Measurements from ENCODE around the gene WDR81. TPM values are rescaled to one million over a fixed set of nuclear protein-coding genes. Genes with fewer than 3 reads are reported as not detected.
"Not testable (repeated sequence)": the region's sequence is repeated elsewhere in the genome, so short reads cannot be mapped to it uniquely, and the experiment has no call there.

WDR81 gene
- polyA plus RNA-seq, 2 of the 4 experiments (the other 2 are of a cell fraction), result 4.9 to 26.8 TPM

DNA sequence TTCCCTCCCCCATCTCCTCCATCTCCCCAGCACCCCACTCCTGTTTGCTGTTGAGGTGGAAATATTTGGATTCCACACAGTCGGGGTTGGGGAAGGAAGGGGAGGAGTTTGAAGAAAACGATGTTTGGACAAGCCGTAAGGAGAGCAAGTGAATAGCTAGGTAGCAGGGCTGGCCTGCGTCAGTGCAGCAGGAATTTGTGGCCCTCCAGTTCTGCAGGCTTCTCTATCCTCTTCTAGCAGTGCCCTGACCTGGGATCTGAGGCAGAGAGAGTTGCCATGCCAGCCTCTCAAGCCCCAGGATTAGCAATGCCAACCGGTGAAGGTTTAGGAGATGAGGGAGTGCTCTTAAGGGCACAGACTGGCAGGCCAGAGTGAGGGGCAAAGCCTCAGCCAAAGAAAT, 26.8 kb upstream of the WDR81 start:
- H3K4me3 ChIP-seq, result no peak overlapping the region
- WGBS (ENCODE audit: missing lambda C conversion rate), result 36% methylated on average over 5 of the region's 5 CpGs
- CTCF ChIA-PET, result interaction anchor here (1.0 to 2.2 kb wide), 2 partner anchors 28 to 49 kb away, joined by 3 to 6 read pairs; partner anchors contain the start of gene RILP
- no peak for FAIRE-seq
- DNase-seq (ENCODE audit: low read depth in 1 of 2, low spot score in 1 of 2), result no peak
- H3K4me1 ChIP-seq, result 0 out of 3 replicates have a peak, but pooled peaks cover 5% of the 10 kb centered on the region
- no peak overlapping the region for H3K27ac ChIP-seq
- H3K4me2 ChIP-seq, result no peak overlapping the region
- no peaks in the 10 kb centered on the region for H3K9me3 ChIP-seq
- no peak for TF ChIP-seq ZSCAN20 (CRISPR knock-in tag; IDR thresholded peaks at IDR 0.05)
- no peak for TF ChIP-seq POLR2A (IDR thresholded peaks at IDR 0.05; ENCODE audit: low read length)
- TF ChIP-seq ESRRA (IDR thresholded peaks at IDR 0.05; ENCODE audit: borderline replicate concordance, low read length), result no peak
- TF ChIP-seq EHF (CRISPR knock-in tag; IDR thresholded peaks at IDR 0.05), result no peak
- TF ChIP-seq PHF8 (IDR thresholded peaks at IDR 0.05; ENCODE audit: borderline replicate concordance, low read depth), result no peak
- TF ChIP-seq, protein P1, sequence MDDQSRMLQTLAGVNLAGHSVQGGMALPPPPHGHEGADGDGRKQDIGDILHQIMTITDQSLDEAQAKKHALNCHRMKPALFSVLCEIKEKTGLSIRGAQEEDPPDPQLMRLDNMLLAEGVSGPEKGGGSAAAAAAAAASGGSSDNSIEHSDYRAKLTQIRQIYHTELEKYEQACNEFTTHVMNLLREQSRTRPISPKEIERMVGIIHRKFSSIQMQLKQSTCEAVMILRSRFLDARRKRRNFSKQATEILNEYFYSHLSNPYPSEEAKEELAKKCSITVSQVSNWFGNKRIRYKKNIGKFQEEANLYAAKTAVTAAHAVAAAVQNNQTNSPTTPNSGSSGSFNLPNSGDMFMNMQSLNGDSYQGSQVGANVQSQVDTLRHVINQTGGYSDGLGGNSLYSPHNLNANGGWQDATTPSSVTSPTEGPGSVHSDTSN (IDR thresholded peaks at IDR 0.05), result no peak
- TF ChIP-seq, protein P2, sequence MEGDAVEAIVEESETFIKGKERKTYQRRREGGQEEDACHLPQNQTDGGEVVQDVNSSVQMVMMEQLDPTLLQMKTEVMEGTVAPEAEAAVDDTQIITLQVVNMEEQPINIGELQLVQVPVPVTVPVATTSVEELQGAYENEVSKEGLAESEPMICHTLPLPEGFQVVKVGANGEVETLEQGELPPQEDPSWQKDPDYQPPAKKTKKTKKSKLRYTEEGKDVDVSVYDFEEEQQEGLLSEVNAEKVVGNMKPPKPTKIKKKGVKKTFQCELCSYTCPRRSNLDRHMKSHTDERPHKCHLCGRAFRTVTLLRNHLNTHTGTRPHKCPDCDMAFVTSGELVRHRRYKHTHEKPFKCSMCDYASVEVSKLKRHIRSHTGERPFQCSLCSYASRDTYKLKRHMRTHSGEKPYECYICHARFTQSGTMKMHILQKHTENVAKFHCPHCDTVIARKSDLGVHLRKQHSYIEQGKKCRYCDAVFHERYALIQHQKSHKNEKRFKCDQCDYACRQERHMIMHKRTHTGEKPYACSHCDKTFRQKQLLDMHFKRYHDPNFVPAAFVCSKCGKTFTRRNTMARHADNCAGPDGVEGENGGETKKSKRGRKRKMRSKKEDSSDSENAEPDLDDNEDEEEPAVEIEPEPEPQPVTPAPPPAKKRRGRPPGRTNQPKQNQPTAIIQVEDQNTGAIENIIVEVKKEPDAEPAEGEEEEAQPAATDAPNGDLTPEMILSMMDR (IDR thresholded peaks at IDR 0.05), result no peak
- TF ChIP-seq ZC3H11A (IDR thresholded peaks at IDR 0.05), result no peak
- TF ChIP-seq, protein P3, sequence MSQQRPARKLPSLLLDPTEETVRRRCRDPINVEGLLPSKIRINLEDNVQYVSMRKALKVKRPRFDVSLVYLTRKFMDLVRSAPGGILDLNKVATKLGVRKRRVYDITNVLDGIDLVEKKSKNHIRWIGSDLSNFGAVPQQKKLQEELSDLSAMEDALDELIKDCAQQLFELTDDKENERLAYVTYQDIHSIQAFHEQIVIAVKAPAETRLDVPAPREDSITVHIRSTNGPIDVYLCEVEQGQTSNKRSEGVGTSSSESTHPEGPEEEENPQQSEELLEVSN (IDR thresholded peaks at IDR 0.05; ENCODE audit: borderline replicate concordance, low read depth), result no peak
- no peak for TF ChIP-seq KDM1A (IDR thresholded peaks at IDR 0.05; ENCODE audit: low read depth)
- no peak for TF ChIP-seq POLR2AphosphoS2 (conservative IDR thresholded peaks at IDR 0.05; ENCODE audit: low read length)
- TF ChIP-seq, protein P4, sequence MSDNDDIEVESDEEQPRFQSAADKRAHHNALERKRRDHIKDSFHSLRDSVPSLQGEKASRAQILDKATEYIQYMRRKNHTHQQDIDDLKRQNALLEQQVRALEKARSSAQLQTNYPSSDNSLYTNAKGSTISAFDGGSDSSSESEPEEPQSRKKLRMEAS (IDR thresholded peaks at IDR 0.05), result no peak
- no peak for TF ChIP-seq CBX8 (IDR thresholded peaks at IDR 0.05)
- TF ChIP-seq CEBPB (IDR thresholded peaks at IDR 0.05), result no peak
- TF ChIP-seq, protein P5, sequence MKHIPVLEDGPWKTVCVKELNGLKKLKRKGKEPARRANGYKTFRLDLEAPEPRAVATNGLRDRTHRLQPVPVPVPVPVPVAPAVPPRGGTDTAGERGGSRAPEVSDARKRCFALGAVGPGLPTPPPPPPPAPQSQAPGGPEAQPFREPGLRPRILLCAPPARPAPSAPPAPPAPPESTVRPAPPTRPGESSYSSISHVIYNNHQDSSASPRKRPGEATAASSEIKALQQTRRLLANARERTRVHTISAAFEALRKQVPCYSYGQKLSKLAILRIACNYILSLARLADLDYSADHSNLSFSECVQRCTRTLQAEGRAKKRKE (CRISPR knock-in tag; IDR thresholded peaks at IDR 0.05; ENCODE audit: low read depth), result no peak
- no peak for TF ChIP-seq SMC3 (IDR thresholded peaks at IDR 0.05)
- TF ChIP-seq RARB (CRISPR knock-in tag; IDR thresholded peaks at IDR 0.05), result no peak
- TF ChIP-seq HOXA7 (CRISPR knock-in tag; IDR thresholded peaks at IDR 0.05), result no peak
- TF ChIP-seq, protein P6, sequence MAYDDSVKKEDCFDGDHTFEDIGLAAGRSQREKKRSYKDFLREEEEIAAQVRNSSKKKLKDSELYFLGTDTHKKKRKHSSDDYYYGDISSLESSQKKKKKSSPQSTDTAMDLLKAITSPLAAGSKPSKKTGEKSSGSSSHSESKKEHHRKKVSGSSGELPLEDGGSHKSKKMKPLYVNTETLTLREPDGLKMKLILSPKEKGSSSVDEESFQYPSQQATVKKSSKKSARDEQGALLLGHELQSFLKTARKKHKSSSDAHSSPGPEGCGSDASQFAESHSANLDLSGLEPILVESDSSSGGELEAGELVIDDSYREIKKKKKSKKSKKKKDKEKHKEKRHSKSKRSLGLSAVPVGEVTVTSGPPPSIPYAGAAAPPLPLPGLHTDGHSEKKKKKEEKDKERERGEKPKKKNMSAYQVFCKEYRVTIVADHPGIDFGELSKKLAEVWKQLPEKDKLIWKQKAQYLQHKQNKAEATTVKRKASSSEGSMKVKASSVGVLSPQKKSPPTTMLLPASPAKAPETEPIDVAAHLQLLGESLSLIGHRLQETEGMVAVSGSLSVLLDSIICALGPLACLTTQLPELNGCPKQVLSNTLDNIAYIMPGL (CRISPR knock-in tag; IDR thresholded peaks at IDR 0.05; ENCODE audit: borderline replicate concordance), result no peak
- TF ChIP-seq FOXS1 (CRISPR knock-in tag; IDR thresholded peaks at IDR 0.05), result no peak
- peak; percentile 53 to 64; a peak in 4 of 6 replicates for ATAC-seq
- POLR2A ChIA-PET, result no interaction called here

DNA sequence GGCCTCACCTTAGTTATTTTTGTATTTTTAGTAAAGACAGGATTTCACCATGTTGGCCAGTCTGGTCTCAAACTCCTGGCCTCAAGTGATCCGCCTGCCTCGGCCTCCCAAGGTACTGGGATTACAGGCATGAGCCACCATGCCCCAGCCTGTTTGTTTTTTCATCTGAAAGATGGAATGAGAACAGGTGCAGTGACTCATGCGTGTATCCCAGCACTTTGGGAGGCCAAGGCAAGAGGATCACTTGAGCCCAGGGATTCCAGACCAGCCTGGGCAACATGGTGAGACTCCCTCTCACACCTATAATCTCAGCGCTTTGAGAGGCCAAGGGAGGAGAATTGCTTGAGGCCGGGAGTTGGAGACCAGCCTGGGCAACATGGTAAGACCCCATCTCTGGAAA, 24.6 kb upstream of the WDR81 start:
- H3K27ac ChIP-seq; H3K4me3 ChIP-seq; ATAC-seq; DNase-seq (ENCODE audit: low read depth in 1 of 2, low spot score in 1 of 2); H3K4me2 ChIP-seq; POLR2A ChIA-PET; H3K4me1 ChIP-seq; FAIRE-seq; H3K9me3 ChIP-seq; TF ChIP-seq FOSL2 (IDR thresholded peaks at IDR 0.05): not testable (repeated sequence)
- WGBS (ENCODE audit: missing lambda C conversion rate), result 77% methylated on average over 5 of the region's 5 CpGs
- CTCF ChIA-PET, result interaction anchor here (1.2 to 1.6 kb wide), 3 partner anchors 31 to 144 kb away, joined by 3 to 4 read pairs (median 4); no protein-coding TSS in a partner anchor
- TF ChIP-seq FOSL2 (CRISPR knock-in tag; IDR thresholded peaks at IDR 0.05), result peak; percentile 22; the same call in 1 of the 2 replicates

All from A549 (cell line).